Measurements from ENCODE around the gene KRT16. TPM values are rescaled to one million over a fixed set of nuclear protein-coding genes. Genes with fewer than 3 reads are reported as not detected.

Gene KRT16
- polyA plus RNA-seq, 3 donors = not detected

- no peaks in the 10 kb centered on the region for H3K36me3 ChIP-seq (replicated peaks in 1 of 2; ENCODE audit: control insufficient read depth in 1 of 2, insufficient read depth in 2 of 2, low read length in 2 of 2)
- H3K9me3 Mint-ChIP-seq = peaks cover 0 to 6% (median 0%) of the 10 kb centered on the region in 7 donors
- no peaks in the 10 kb centered on the region for H3K4me1 ChIP-seq (ENCODE audit: control insufficient read depth in 1 of 2, insufficient read depth in 2 of 2, low read length in 2 of 2)
- intact Hi-C loops (cut with micrococcal nuclease) = no loop called here
- no peaks in the 10 kb centered on the region for H3K36me3 Mint-ChIP-seq
- no peak for TF ChIP-seq CTCF (IDR thresholded peaks at IDR 0.05)
- H4K20me1 ChIP-seq (ENCODE audit: insufficient read depth, low read length) = no peaks in the 10 kb centered on the region
- no peak overlapping the region for H3K4me2 ChIP-seq (replicated peaks; ENCODE audit: extremely low read depth, low read length, poor library complexity, severe bottlenecking)
- no peak overlapping the region for H3K27ac Mint-ChIP-seq
- no peak overlapping the region for H3K4me3 Mint-ChIP-seq
- H3K9ac ChIP-seq (ENCODE audit: insufficient read depth, low read length, poor library complexity, severe bottlenecking) = no peak overlapping the region
- no peak overlapping the region for H3K4me3 ChIP-seq (replicated peaks in 1 of 3; ENCODE audit: low read depth in 2 of 3, low read length in 3 of 3)
- DNase-seq = no peak
- no peak overlapping the region for H2AFZ ChIP-seq (ENCODE audit: insufficient read depth, low read depth, low read length, poor library complexity, severe bottlenecking)
- peaks cover 2 to 8% (median 4%) of the 10 kb centered on the region in 3 donors for H3K27me3 Mint-ChIP-seq (ENCODE audit: low read depth in 3 of 3)
- H3K27me3 ChIP-seq (ENCODE audit: control insufficient read depth in 2 of 2, insufficient read depth in 2 of 2, low read length in 2 of 2) = no peaks in the 10 kb centered on the region
- H3K27ac ChIP-seq (ENCODE audit: low read depth in 1 of 2, low read length in 2 of 2) = no peak overlapping the region
- no peaks in the 10 kb centered on the region for H3K79me2 ChIP-seq (ENCODE audit: insufficient read depth, low read length)
- WGBS (ENCODE audit: insufficient coverage) = no CpG with 5 or more reads among the region's 1 CpG
- H3K9me3 ChIP-seq (replicated peaks in 1 of 2; ENCODE audit: control insufficient read depth in 1 of 2, insufficient read depth in 1 of 2, low read length in 2 of 2) = no peaks in the 10 kb centered on the region
- H3K4me1 Mint-ChIP-seq = no peaks in the 10 kb centered on the region
These were observed 12.9 kb downstream of the KRT16 start for GRCh38 chr17:41599680-41600079.

GRCh38 chr17:41595585-41595984 is 17.0 kb downstream of the KRT16 start:
- WGBS (ENCODE audit: insufficient coverage) = 87% methylated on average over 5 of the region's 8 CpGs
- Mint-ChIP-seq H3K27ac (no peak overlapping the region), H3K4me1 (no peaks in the 10 kb centered on the region), H3K36me3 (no peaks in the 10 kb centered on the region), H3K9me3 (peaks cover 0 to 6% (median 0%) of the 10 kb centered on the region in 7 donors), H3K4me3 (no peak overlapping the region), H3K27me3 (ENCODE audit: low read depth in 3 of 3) (peaks cover 2 to 8% (median 7%) of the 10 kb centered on the region in 3 donors)
- no peak overlapping the region for H3K9ac ChIP-seq (ENCODE audit: insufficient read depth, low read length, poor library complexity, severe bottlenecking)
- no peaks in the 10 kb centered on the region for H3K79me2 ChIP-seq (ENCODE audit: insufficient read depth, low read length)
- H3K9me3 ChIP-seq (replicated peaks in 1 of 2; ENCODE audit: control insufficient read depth in 1 of 2, insufficient read depth in 1 of 2, low read length in 2 of 2) = no peaks in the 10 kb centered on the region
- H2AFZ ChIP-seq (ENCODE audit: insufficient read depth, low read depth, low read length, poor library complexity, severe bottlenecking) = no peak overlapping the region
- no peaks in the 10 kb centered on the region for H3K27me3 ChIP-seq (ENCODE audit: control insufficient read depth in 2 of 2, insufficient read depth in 2 of 2, low read length in 2 of 2)
- intact Hi-C loops (cut with micrococcal nuclease) = no loop called here
- no peaks in the 10 kb centered on the region for H4K20me1 ChIP-seq (ENCODE audit: insufficient read depth, low read length)
- no peak overlapping the region for H3K4me3 ChIP-seq (replicated peaks in 1 of 3; ENCODE audit: low read depth in 2 of 3, low read length in 3 of 3)
- no peak for TF ChIP-seq CTCF (IDR thresholded peaks at IDR 0.05)
- no peak for DNase-seq
- H3K4me2 ChIP-seq (replicated peaks; ENCODE audit: extremely low read depth, low read length, poor library complexity, severe bottlenecking) = no peak overlapping the region
- H3K4me1 ChIP-seq (ENCODE audit: control insufficient read depth in 1 of 2, insufficient read depth in 2 of 2, low read length in 2 of 2) = no peaks in the 10 kb centered on the region
- H3K27ac ChIP-seq (ENCODE audit: low read depth in 1 of 2, low read length in 2 of 2) = no peak overlapping the region
- H3K36me3 ChIP-seq (replicated peaks in 1 of 2; ENCODE audit: control insufficient read depth in 1 of 2, insufficient read depth in 2 of 2, low read length in 2 of 2) = no peaks in the 10 kb centered on the region

Measured in CD14-positive monocyte (primary cell).